Retinal pigment epithelial cell (primary cell): ENCODE data around the gene SYNC.
A peak's percentile ranks its signal among the peaks of the same experiment; 100 is the strongest.

Experiments
- DNase-seq: peaks from one replicate; pipeline ENCODE4 v3.0.0-alpha.2; 2010; ENCODE audit warnings: low read depth
- H3K4me3 ChIP-seq: 2 replicates; pipeline ENCODE4 v1.5.1; 2011; ENCODE audit warnings: mild to moderate bottlenecking, low read length, control low read depth, moderate library complexity
- CTCF ChIP-seq: conservative IDR thresholded peaks from 2 replicates; pipeline ENCODE4 v1.5.1; 2011; ENCODE audit warnings: low read depth, low read length, control low read depth, inconsistent platforms

The SYNC gene

DNA sequence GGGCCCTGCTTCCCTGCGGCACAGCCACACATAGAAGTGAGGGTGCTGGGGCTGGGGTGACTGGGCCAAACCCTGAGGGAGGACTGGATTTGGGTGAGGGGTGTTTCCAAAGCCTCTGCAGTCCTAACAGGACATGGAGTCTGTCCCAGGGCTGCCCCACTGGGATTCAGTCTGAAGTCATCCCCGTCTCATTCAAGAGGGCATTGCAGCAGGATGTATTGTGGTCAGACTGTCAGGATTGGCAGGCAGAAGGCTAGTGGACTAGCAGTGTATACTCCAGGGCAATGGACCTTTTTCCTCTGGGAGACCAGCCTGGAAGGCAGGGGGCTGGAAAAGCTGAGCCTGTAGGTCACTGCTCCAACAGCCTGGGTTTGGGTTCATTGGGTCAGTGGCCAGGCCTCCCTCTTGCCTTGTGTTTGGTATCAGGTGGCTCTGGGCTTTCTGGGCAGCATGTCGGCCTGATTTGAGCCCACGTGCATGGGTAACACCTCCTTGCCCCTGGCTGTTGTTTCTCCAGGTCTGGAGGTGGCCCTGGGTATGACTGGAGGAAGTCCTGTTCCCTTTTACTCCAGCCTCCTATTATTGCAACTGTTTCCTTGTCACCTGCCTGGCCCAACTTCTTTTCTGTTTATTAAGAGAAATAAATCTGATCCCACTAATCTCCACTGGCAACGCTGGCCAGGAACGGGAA, 41.0 kb upstream of the SYNC start:
- TF ChIP-seq CTCF: no peak
- peak overlapping the region; percentile 2 for H3K4me3 ChIP-seq
- peak; percentile 65 for DNase-seq

DNA sequence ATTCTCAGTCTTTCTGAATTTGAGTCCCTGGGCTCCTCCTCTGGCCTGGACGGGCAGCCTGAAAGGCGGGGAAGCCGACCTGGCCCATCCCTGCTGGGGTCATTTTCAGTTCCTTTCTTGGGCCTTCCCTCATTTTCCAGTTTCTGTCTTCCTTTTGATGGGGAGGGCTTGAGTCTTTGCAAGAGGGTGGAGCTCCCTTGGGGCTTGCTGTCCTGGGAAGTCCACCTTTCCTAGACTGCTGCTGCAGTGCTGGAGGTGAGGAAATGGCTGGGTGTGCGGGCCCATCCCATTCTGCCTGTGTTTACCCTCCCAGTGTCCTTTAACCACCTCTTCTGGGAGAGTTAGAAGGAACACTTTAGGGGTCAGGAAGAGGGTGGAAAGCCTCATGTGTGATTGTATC, 40.4 kb upstream of the SYNC start:
- no peak for DNase-seq
- TF ChIP-seq CTCF: no peak
- peak overlapping the region; percentile 56 for H3K4me3 ChIP-seq

- no peak for DNase-seq
- no peak for TF ChIP-seq CTCF
- peak overlapping the region; percentile 56 for H3K4me3 ChIP-seq
These were observed 39.8 kb upstream of the SYNC start for GRCh38 chr1:32742199-32742947.

DNA sequence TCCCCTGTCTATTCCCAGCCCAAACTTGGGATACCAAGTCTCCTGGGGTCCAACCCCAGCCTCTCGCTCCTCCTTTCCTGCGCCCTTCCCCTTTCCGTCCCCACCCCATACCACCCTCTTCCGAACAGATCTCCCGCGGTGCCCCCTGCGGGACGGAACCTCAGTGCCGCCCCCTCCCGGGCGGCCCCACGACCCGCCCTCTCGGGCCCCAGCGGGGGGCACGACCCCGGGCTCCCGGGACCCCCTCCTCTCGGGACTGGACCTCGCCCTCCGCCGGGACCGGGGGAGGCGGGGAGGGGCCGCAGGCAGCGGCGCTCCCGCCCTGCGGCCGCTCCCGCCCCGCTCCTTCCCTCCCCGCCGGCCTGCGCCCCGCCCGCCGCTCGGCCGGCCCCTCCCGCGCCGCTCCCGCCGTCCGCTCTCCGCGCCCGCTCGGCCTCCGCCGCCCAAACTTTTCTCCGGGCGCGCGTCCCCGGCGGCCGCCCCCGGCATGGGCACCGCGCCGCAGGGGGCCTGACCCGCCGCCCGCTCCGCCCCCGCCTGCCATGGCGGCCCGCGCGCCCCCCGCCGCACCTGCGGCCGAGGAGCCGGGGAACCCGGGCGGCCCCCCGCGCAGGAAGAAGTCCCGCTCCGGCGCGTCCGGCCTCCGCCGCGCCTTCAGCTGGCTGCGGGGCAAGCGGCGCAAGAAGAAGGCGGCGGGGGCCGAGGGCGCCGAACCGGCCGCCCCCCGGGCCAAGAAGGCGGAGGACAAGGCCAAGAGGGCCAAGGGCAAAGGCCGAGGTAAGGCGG, 39.0 kb upstream of the SYNC start:
- no peak for DNase-seq
- TF ChIP-seq CTCF: peak; percentile 40
- peak overlapping the region; percentile 56 for H3K4me3 ChIP-seq

- DNase-seq: no peak
- no peak for TF ChIP-seq CTCF
- H3K4me3 ChIP-seq: peak overlapping the region; percentile 56
These were observed 38.5 kb upstream of the SYNC start for GRCh38 chr1:32741059-32741412.

DNA sequence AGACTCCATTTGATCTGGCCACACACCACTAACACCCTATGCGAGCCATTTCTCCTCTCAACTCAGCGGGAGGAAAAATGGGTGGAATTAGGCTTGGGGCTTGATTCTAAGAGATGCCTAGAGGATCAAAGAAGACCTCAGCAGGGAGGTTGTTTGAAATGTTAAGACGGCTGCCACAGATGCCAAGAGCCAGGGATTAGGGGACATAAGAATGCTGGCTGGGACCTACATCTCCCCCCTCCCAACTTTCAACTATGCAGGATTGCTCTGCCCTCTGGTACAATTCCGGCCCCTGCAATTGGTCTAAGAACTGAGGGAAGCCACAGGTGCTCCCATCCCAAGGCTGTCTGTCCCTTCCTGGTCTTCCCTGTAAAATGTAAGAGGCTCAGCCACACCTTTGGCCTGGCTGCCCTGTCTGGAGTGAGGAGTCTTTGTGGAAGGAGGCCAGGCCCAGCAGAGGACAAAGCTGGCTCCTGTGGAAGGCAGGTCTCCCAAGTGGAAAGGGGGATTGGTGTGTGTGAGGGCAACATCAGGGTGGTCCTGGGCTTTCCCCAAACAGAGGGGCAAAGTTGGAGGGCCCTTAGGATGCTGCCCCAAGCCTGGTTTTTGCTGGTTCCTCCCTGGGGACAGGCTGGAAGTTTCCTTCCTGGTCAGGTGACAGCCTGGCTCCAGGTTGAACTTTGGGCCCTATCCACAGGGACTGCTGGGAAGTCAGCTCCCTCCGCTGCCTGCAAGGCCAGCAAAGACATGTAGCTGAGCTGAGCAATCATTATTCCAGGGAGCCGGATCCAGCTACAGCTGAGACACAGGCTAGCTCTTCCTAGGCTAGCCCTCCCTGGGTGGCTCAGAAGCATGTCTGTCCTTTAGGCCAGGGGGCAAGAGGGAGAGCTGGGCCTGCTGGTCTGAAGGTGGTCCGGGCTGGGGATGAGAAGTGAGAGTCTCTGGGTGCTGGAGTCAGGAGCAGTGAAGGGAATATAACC, 34.5 kb upstream of the SYNC start:
- DNase-seq: no peak
- no peak overlapping the region for H3K4me3 ChIP-seq
- no peak for TF ChIP-seq CTCF
